CMK (cell line): ENCODE measurements around the gene ZFR2.
"Not testable (repeated sequence)": the region's sequence is repeated elsewhere in the genome, so short reads cannot be mapped to it uniquely, and the experiment has no call there.

Source experiments
- DNase-seq: peaks from one replicate; pipeline ENCODE4 v3.0.0-alpha.2; 2010; ENCODE audit warnings: low read depth

The ZFR2 gene

GRCh38 chr19:3836887-3837286 is 32.0 kb downstream of the ZFR2 start:
- DNase-seq = no peak

GRCh38 chr19:3835055-3835435 is 33.8 kb downstream of the ZFR2 start:
- no peak for DNase-seq

GRCh38 chr19:3834349-3835054 is 34.3 kb downstream of the ZFR2 start:
- no peak for DNase-seq

- DNase-seq = no peak
Measured at GRCh38 chr19:3833578-3834348, 35.1 kb downstream of the ZFR2 start.

GRCh38 chr19:3832001-3832400 is 36.8 kb downstream of the ZFR2 start:
- no peak for DNase-seq

GRCh38 chr19:3831601-3832000 is 37.2 kb downstream of the ZFR2 start:
- DNase-seq = no peak

GRCh38 chr19:3830621-3831589 is 37.9 kb downstream of the ZFR2 start:
- no peak for DNase-seq

- DNase-seq = no peak
Measured at GRCh38 chr19:3827306-3827705, 41.5 kb downstream of the ZFR2 start.

GRCh38 chr19:3826163-3826562 is 42.7 kb downstream of the ZFR2 start:
- DNase-seq = no peak

GRCh38 chr19:3825286-3825956 is 43.4 kb downstream of the ZFR2 start:
- DNase-seq = no peak

GRCh38 chr19:3823350-3823713 is 45.5 kb downstream of the ZFR2 start:
- no peak for DNase-seq

- DNase-seq = no peak
Measured at GRCh38 chr19:3822683-3823349, 46.0 kb downstream of the ZFR2 start.

- peak; percentile 78 for DNase-seq
Measured at GRCh38 chr19:3821857-3822364, 46.9 kb downstream of the ZFR2 start.

- no peak for DNase-seq
Measured at GRCh38 chr19:3821156-3821555, 47.7 kb downstream of the ZFR2 start.

GRCh38 chr19:3819989-3820388 is 48.8 kb downstream of the ZFR2 start:
- DNase-seq = no peak

- DNase-seq = no peak
Measured at GRCh38 chr19:3818918-3819317, 49.9 kb downstream of the ZFR2 start.

- no peak for DNase-seq
Measured at GRCh38 chr19:3818466-3818865, 50.4 kb downstream of the ZFR2 start.

- DNase-seq = no peak
Measured at GRCh38 chr19:3817761-3818160, 51.1 kb downstream of the ZFR2 start.

- DNase-seq = no peak
Measured at GRCh38 chr19:3816566-3817218, 52.1 kb downstream of the ZFR2 start.

GRCh38 chr19:3816148-3816547 is 52.7 kb downstream of the ZFR2 start:
- not testable (repeated sequence) for DNase-seq

- DNase-seq = no peak
Measured at GRCh38 chr19:3814648-3815047, 54.2 kb downstream of the ZFR2 start.
